Thyroid gland (tissue), 4 donors: Measurements from ENCODE around the gene KRT10.

Source experiments
- POLR2A ChIP-seq, 2 donors: fragments of 450-650 bp; IDR thresholded peaks; one replicate each; pipeline ENCODE4 v1.6.1; 2017; ENCODE audit warnings: antibody characterized with exemption in 2 of 2, mild to moderate bottlenecking in 2 of 2, moderate library complexity in 1 of 2
- TF ChIP-seq, protein P1 (sequence below), 6 experiments: fragments of 200-600 bp in 3 of 6; fragments of 450-650 bp in 3 of 6; sonication (generic) in 3 of 6; IDR thresholded peaks; one replicate each; pipeline ENCODE4 v1.5.1; 2016 to 2019; ENCODE audit warnings: antibody characterized with exemption in 6 of 6, mild to moderate bottlenecking in 2 of 6, inconsistent platforms in 1 of 6, moderate library complexity in 1 of 6

DNA sequence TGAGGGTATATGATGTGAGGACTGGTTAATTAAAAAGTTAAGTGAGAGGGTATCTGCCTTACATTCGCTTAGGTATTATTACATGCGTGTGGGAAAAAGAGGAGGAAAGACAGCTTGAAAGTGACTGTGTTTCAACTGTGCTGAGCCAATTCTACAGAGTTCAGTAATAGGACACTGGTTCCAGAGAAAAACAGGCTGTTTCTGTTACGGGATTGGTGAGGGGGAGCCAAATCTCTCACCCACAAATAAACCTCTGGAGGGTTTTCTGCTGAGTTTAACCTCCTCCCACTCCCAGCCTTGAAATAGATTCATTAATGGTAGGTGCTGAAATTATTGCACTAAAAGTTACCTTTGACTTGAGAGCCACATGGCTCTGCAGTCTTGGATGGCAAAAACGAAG is 46.5 kb downstream of the KRT10 start:
- TF ChIP-seq, protein P1, sequence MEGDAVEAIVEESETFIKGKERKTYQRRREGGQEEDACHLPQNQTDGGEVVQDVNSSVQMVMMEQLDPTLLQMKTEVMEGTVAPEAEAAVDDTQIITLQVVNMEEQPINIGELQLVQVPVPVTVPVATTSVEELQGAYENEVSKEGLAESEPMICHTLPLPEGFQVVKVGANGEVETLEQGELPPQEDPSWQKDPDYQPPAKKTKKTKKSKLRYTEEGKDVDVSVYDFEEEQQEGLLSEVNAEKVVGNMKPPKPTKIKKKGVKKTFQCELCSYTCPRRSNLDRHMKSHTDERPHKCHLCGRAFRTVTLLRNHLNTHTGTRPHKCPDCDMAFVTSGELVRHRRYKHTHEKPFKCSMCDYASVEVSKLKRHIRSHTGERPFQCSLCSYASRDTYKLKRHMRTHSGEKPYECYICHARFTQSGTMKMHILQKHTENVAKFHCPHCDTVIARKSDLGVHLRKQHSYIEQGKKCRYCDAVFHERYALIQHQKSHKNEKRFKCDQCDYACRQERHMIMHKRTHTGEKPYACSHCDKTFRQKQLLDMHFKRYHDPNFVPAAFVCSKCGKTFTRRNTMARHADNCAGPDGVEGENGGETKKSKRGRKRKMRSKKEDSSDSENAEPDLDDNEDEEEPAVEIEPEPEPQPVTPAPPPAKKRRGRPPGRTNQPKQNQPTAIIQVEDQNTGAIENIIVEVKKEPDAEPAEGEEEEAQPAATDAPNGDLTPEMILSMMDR (IDR thresholded peaks at IDR 0.05), result no peak
- TF ChIP-seq POLR2A (IDR thresholded peaks at IDR 0.05), result no peak
